ENCODE measurements around the gene PCDHGA6. TPM values are rescaled to one million over a fixed set of nuclear protein-coding genes. Genes with fewer than 3 reads are reported as not detected.

PCDHGA6 gene
- polyA plus RNA-seq (2013), result 0.25 and 0.26 TPM in 2 replicates

- no peaks in the 10 kb centered on the region for H3K79me2 ChIP-seq (ENCODE audit: control insufficient read depth, insufficient read depth, low read length, poor library complexity)
Measured at GRCh38 chr5:141373673-141374317, at the start of gene PCDHGA6. Gene PCDHGA6, plus strand, starts transcription at chr5:141373891. Its CDS starts 193 bp downstream, at chr5:141374084.

DNA sequence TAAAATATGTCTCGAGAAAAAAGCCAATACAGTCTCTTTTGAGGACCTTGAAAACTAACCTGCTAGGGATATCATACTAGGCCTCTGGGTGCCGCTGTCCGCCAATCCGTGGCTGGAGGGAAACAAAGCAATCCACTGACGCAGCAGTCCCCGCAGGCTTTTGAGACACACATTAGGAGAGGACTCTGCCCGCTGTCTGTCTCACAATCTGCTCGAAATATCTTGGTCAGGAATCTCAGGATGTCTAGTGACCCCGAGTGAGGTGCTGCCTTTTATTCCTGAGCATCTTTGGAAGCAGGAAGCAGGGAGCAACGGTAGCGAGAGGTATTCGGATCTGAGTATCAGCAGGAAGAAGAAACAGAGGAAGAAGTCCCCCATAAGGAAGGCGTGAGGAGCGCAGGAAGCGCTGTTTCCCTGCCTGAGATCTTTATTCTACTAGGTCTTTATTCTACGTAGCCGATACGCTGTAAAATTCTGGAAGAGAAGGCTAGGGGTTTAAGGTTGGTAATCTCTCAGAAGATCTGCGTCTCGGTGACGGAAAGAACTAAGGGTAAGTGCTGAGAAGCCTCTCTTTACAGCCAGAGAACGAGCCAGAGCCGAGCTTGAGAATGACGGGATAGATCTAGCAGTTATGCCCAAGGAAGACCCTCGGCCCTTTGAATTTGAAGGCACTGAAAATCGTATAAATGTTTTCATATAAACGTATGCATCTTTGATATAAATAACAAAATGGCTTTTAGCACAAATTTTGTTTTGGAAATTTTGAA, 47.4 kb upstream of the PCDHGA6 start:
- peaks cover 14% of the 10 kb centered on the region for H3K9me3 ChIP-seq (ENCODE audit: insufficient read depth, low read depth, low read length)
- no peaks in the 10 kb centered on the region for H3K27me3 ChIP-seq (ENCODE audit: insufficient read depth, low read length)
- no peak overlapping the region for H3K27ac ChIP-seq (ENCODE audit: low read depth, low read length)
- no CpG with 5 or more reads among the region's 27 CpGs for WGBS (ENCODE audit: extremely low coverage, insufficient coverage, insufficient read length)
- H3K4me1 ChIP-seq (ENCODE audit: control insufficient read depth in 1 of 2, insufficient read depth in 2 of 2, low read length in 2 of 2), result peaks cover 0 to 1% of the 10 kb centered on the region in 2 experiments
- H3K23ac ChIP-seq (ENCODE audit: low read length), result no peak overlapping the region
- H3K79me2 ChIP-seq (ENCODE audit: control insufficient read depth, insufficient read depth, low read length, poor library complexity), result no peaks in the 10 kb centered on the region
- H3K4me2 ChIP-seq (ENCODE audit: low read length), result peak overlapping the region; percentile 55
- no peak overlapping the region for H3K9ac ChIP-seq (ENCODE audit: low read length)
- H3K4me3 ChIP-seq (ENCODE audit: low read depth, low read length), result no peak overlapping the region
- no peak overlapping the region for H3K4ac ChIP-seq (ENCODE audit: low read depth, low read length)
- H2AFZ ChIP-seq (ENCODE audit: insufficient read depth, low read length, poor library complexity), result no peak overlapping the region
- no peak overlapping the region for H4K8ac ChIP-seq (ENCODE audit: low read depth, low read length)
- H2BK120ac ChIP-seq (ENCODE audit: insufficient read depth, low read length, poor library complexity), result no peak overlapping the region
- peak; percentile 37 to 46 for DNase-seq
- H3K14ac ChIP-seq (ENCODE audit: low read length), result no peak overlapping the region
- H3K36me3 ChIP-seq (ENCODE audit: control insufficient read depth in 1 of 2, insufficient read depth in 2 of 2, low read length in 2 of 2), result peaks cover 0 to under 1% of the 10 kb centered on the region in 2 experiments
- H3K18ac ChIP-seq (ENCODE audit: low read length), result no peak overlapping the region
- H3K79me1 ChIP-seq (ENCODE audit: low read length), result no peaks in the 10 kb centered on the region
- no peak overlapping the region for H4K12ac ChIP-seq (ENCODE audit: low read depth, low read length)
- no peak overlapping the region for H2BK5ac ChIP-seq (ENCODE audit: low read depth, low read length, poor library complexity)
- H2BK12ac ChIP-seq (ENCODE audit: low read length), result no peak overlapping the region
- no peak overlapping the region for H4K91ac ChIP-seq (ENCODE audit: low read depth, low read length)
- H2AK5ac ChIP-seq (ENCODE audit: low read length), result no peak overlapping the region

More at GRCh38 chr5:141373673-141374317, at the start of gene PCDHGA6:
- Histone ChIP-seq H3K23ac (ENCODE audit: low read length) (no peak within 1 kb of the TSS), H3K36me3 (ENCODE audit: control insufficient read depth in 1 of 2, insufficient read depth in 2 of 2, low read length in 2 of 2) (peaks cover 2 to 3% of the 10 kb centered on the region in 2 experiments), H3K4me3 (ENCODE audit: low read depth, low read length) (peak within 1 kb of the TSS; percentile 3), H3K79me1 (ENCODE audit: low read length) (no peaks in the 10 kb centered on the region), H3K9ac (ENCODE audit: low read length) (no peak within 1 kb of the TSS), H3K9me3 (ENCODE audit: insufficient read depth, low read depth, low read length) (peaks cover 36% of the 10 kb centered on the region), H4K8ac (ENCODE audit: low read depth, low read length) (no peak within 1 kb of the TSS), H2AK5ac (ENCODE audit: low read length) (no peak within 1 kb of the TSS), H3K18ac (ENCODE audit: low read length) (no peak within 1 kb of the TSS), H3K4ac (ENCODE audit: low read depth, low read length) (no peak within 1 kb of the TSS), H2BK12ac (ENCODE audit: low read length) (no peak within 1 kb of the TSS), H2BK5ac (ENCODE audit: low read depth, low read length, poor library complexity) (no peak within 1 kb of the TSS), H4K12ac (ENCODE audit: low read depth, low read length) (no peak within 1 kb of the TSS), H3K27me3 (ENCODE audit: insufficient read depth, low read length) (no peaks in the 10 kb centered on the region), H4K91ac (ENCODE audit: low read depth, low read length) (no peak within 1 kb of the TSS), H2AFZ (ENCODE audit: insufficient read depth, low read length, poor library complexity) (no peak within 1 kb of the TSS), H3K4me1 (ENCODE audit: control insufficient read depth in 1 of 2, insufficient read depth in 2 of 2, low read length in 2 of 2) (no peaks in the 10 kb centered on the region), H3K27ac (ENCODE audit: low read depth, low read length) (no peak within 1 kb of the TSS), H3K14ac (ENCODE audit: low read length) (no peak within 1 kb of the TSS), H3K4me2 (ENCODE audit: low read length) (no peak within 1 kb of the TSS), H2BK120ac (ENCODE audit: insufficient read depth, low read length, poor library complexity) (no peak within 1 kb of the TSS)
- no CpG with 5 or more reads among the region's 27 CpGs for WGBS (ENCODE audit: extremely low coverage, insufficient coverage, insufficient read length)
- peak in 1 of 2 donors; percentile 29 for DNase-seq

DNA sequence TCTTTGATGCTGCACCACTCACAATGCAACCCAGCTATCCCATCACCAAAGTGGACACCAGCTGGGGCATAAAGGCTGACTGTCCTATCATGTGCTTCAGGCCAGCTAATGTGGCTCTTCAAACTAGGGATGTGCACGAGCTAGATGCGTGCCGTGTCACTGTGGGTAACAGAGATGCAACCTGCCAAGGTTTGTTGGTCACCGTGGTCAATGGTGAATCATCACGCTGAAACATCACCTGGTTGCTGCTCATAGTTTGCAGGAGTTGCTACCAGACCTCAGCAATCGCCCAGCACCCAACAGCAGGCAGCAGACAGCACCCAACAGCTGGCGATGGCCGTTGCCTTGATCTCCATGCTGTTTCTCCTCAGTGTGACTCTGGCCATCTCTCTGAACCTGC, 45.5 kb upstream of the PCDHGA6 start:
- Histone ChIP-seq H3K4ac (ENCODE audit: low read depth, low read length) (no peak overlapping the region), H2AK5ac (ENCODE audit: low read length) (no peak overlapping the region), H3K9ac (ENCODE audit: low read length) (no peak overlapping the region), H3K4me1 (ENCODE audit: control insufficient read depth in 1 of 2, insufficient read depth in 2 of 2, low read length in 2 of 2) (no peaks in the 10 kb centered on the region), H4K12ac (ENCODE audit: low read depth, low read length) (no peak overlapping the region), H2AFZ (ENCODE audit: insufficient read depth, low read length, poor library complexity) (no peak overlapping the region), H2BK120ac (ENCODE audit: insufficient read depth, low read length, poor library complexity) (no peak overlapping the region), H4K91ac (ENCODE audit: low read depth, low read length) (no peak overlapping the region), H3K27ac (ENCODE audit: low read depth, low read length) (no peak overlapping the region), H4K8ac (ENCODE audit: low read depth, low read length) (no peak overlapping the region), H3K4me3 (ENCODE audit: low read depth, low read length) (no peak overlapping the region), H2BK5ac (ENCODE audit: low read depth, low read length, poor library complexity) (no peak overlapping the region), H2BK12ac (ENCODE audit: low read length) (no peak overlapping the region), H3K27me3 (ENCODE audit: insufficient read depth, low read length) (no peaks in the 10 kb centered on the region), H3K4me2 (ENCODE audit: low read length) (no peak overlapping the region), H3K79me2 (ENCODE audit: control insufficient read depth, insufficient read depth, low read length, poor library complexity) (no peaks in the 10 kb centered on the region), H3K36me3 (ENCODE audit: control insufficient read depth in 1 of 2, insufficient read depth in 2 of 2, low read length in 2 of 2) (peaks cover 0 to 2% of the 10 kb centered on the region in 2 experiments), H3K14ac (ENCODE audit: low read length) (no peak overlapping the region), H3K79me1 (ENCODE audit: low read length) (no peaks in the 10 kb centered on the region), H3K9me3 (ENCODE audit: insufficient read depth, low read depth, low read length) (peaks cover 23% of the 10 kb centered on the region), H3K18ac (ENCODE audit: low read length) (no peak overlapping the region), H3K23ac (ENCODE audit: low read length) (no peak overlapping the region)
- DNase-seq, result no peak
- WGBS (ENCODE audit: extremely low coverage, insufficient coverage, insufficient read length), result no CpG with 5 or more reads among the region's 8 CpGs

GRCh38 chr5:141330299-141331080, 43.2 kb upstream of the PCDHGA6 start, which contains the start of gene PCDHGA1:
Gene PCDHGA1, plus strand, starts transcription at chr5:141330514.
- no peak within 1 kb of the TSS for H3K23ac ChIP-seq (ENCODE audit: low read length)
- no peak within 1 kb of the TSS for H4K91ac ChIP-seq (ENCODE audit: low read depth, low read length)
- H2BK5ac ChIP-seq (ENCODE audit: low read depth, low read length, poor library complexity), result no peak within 1 kb of the TSS
- no CpG with 5 or more reads among the region's 21 CpGs for WGBS (ENCODE audit: extremely low coverage, insufficient coverage, insufficient read length)
- no peak within 1 kb of the TSS for H4K8ac ChIP-seq (ENCODE audit: low read depth, low read length)
- peaks cover 0 to 2% of the 10 kb centered on the region in 2 experiments for H3K36me3 ChIP-seq (ENCODE audit: control insufficient read depth in 1 of 2, insufficient read depth in 2 of 2, low read length in 2 of 2)
- H3K9ac ChIP-seq (ENCODE audit: low read length), result no peak within 1 kb of the TSS
- no peak within 1 kb of the TSS for H3K14ac ChIP-seq (ENCODE audit: low read length)
- no peaks in the 10 kb centered on the region for H3K79me2 ChIP-seq (ENCODE audit: control insufficient read depth, insufficient read depth, low read length, poor library complexity)
- H3K4me2 ChIP-seq (ENCODE audit: low read length), result no peak within 1 kb of the TSS
- no peak within 1 kb of the TSS for H2BK12ac ChIP-seq (ENCODE audit: low read length)
- H4K12ac ChIP-seq (ENCODE audit: low read depth, low read length), result no peak within 1 kb of the TSS
- H3K4me1 ChIP-seq (ENCODE audit: control insufficient read depth in 1 of 2, insufficient read depth in 2 of 2, low read length in 2 of 2), result no peaks in the 10 kb centered on the region
- H2BK120ac ChIP-seq (ENCODE audit: insufficient read depth, low read length, poor library complexity), result no peak within 1 kb of the TSS
- H3K79me1 ChIP-seq (ENCODE audit: low read length), result no peaks in the 10 kb centered on the region
- no peak within 1 kb of the TSS for H2AK5ac ChIP-seq (ENCODE audit: low read length)
- H3K27ac ChIP-seq (ENCODE audit: low read depth, low read length), result no peak within 1 kb of the TSS
- no peak within 1 kb of the TSS for H3K4ac ChIP-seq (ENCODE audit: low read depth, low read length)
- DNase-seq, result no peak
- no peak within 1 kb of the TSS for H3K4me3 ChIP-seq (ENCODE audit: low read depth, low read length)
- H2AFZ ChIP-seq (ENCODE audit: insufficient read depth, low read length, poor library complexity), result no peak within 1 kb of the TSS
- H3K18ac ChIP-seq (ENCODE audit: low read length), result no peak within 1 kb of the TSS
- H3K9me3 ChIP-seq (ENCODE audit: insufficient read depth, low read depth, low read length), result peaks cover 27% of the 10 kb centered on the region
- H3K27me3 ChIP-seq (ENCODE audit: insufficient read depth, low read length), result no peaks in the 10 kb centered on the region
